SK-N-MC (cell line): ENCODE results near the gene KDM2A.

Experiments
- EZH2 ChIP-seq: fragments of 200-600 bp; sonication (generic); IDR thresholded peaks from one replicate; pipeline ENCODE4 v1.6.1; 2017; ENCODE audit warnings: antibody characterized with exemption
- FOXP2 ChIP-seq: optimal IDR thresholded peaks from 2 replicates; pipeline ENCODE3; 2011; ENCODE audit warnings: mild to moderate bottlenecking, moderate library complexity; ENCODE audit not compliant: insufficient read depth; ENCODE audit errors: extremely low read length, control extremely low read depth
- POLR2AphosphoS5 ChIP-seq: IDR thresholded peaks from 2 replicates; pipeline ENCODE4 v1.6.1; 2012; ENCODE audit warnings: mild to moderate bottlenecking, low read depth, low read length, borderline replicate concordance

- TF ChIP-seq EZH2 (no peak), POLR2AphosphoS5 (no peak), FOXP2 (no peak)
Measured at GRCh38 chr11:67307545-67308001, 188.5 kb downstream of the KDM2A start.
